Activated T-helper 1 cell treated with anti-CD3 and anti-CD28 coated beads, Interleukin-12 subunit alpha, Interleukin-12 subunit beta, Interleukin-2, Interleukin-4 antibody, amounts not matched to agents 30 ng/mL and 10 ng/mL and 1 ng/mL, durations not matched to agents 14 hours and 24 hours and 36 hours (primary cell): ENCODE results near the gene KCNQ1. TPM values are rescaled to one million over a fixed set of nuclear protein-coding genes. Genes with fewer than 3 reads are reported as not detected.
A peak's percentile ranks its signal among the peaks of the same experiment; 100 is the strongest.

Source experiments
- DNase-seq: peaks from one replicate; pipeline ENCODE4 v3.0.0; 2021; ENCODE audit warnings: low spot score
- H3K27ac Mint-ChIP-seq: one replicate; pipeline ENCODE4 v1.8.0; 2021; ENCODE audit warnings: mild to moderate bottlenecking, mixed read lengths
- H3K27me3 Mint-ChIP-seq: one replicate; pipeline ENCODE4 v1.8.0; 2022; ENCODE audit warnings: mild to moderate bottlenecking, moderate library complexity, mixed read lengths; ENCODE audit not compliant: insufficient read depth
- H3K36me3 Mint-ChIP-seq: one replicate; pipeline ENCODE4 v1.8.0; 2021; ENCODE audit warnings: low read depth, mixed read lengths
- H3K4me1 Mint-ChIP-seq: one replicate; pipeline ENCODE4 v1.8.0; 2021; ENCODE audit warnings: low read depth, mixed read lengths
- H3K4me3 Mint-ChIP-seq: one replicate; pipeline ENCODE4 v1.8.0; 2021; ENCODE audit warnings: mild to moderate bottlenecking, moderate library complexity, mixed read lengths
- H3K9me3 Mint-ChIP-seq: one replicate; pipeline ENCODE4 v1.8.0; 2021; ENCODE audit warnings: mixed read lengths
- intact Hi-C: fragments of 100-400 bp; cut with micrococcal nuclease; formaldehyde crosslinking; loops from one replicate; pipeline ENCODE4 v1.15.1; 2024
- total RNA-seq: library from RNA; stranded (reverse); gene quantifications from 2 replicates; pipeline ENCODE4 v1.2.3, GENCODE V29; 2022

Gene KCNQ1
- total RNA-seq, 1 donor from 2014 or later = 6.4 TPM

DNA sequence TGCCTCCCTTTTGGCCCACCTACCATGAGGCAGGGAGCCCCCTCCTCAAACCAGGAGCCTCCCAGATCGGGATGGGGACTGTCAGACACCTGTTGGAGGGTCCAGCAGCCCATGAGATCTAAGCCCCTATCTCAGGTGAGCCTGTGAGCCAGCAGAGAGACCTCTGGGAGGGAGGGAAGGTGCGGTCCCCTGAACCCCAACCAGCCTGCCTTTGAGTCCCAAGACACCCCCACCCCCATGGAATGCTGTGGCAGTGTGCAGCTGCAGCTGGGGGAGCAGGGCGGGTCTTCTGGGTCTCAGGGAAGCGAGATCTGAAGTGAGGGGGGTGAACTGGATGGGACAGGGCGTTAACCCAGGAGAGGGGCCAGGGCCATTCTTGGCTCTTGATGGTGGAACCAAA, 442.1 kb downstream of the KCNQ1 start:
- Mint-ChIP-seq H3K36me3 (no peaks in the 10 kb centered on the region), H3K27me3 (peaks cover 16% of the 10 kb centered on the region), H3K27ac (no peak overlapping the region), H3K4me3 (peak overlapping the region; percentile 9), H3K4me1 (peaks cover 7% of the 10 kb centered on the region), H3K9me3 (no peaks in the 10 kb centered on the region)
- DNase-seq = no peak
- intact Hi-C loops = loop anchor here (5.0 kb wide), 2 partner anchors 100 to 205 kb away; no protein-coding TSS in a partner anchor

DNA sequence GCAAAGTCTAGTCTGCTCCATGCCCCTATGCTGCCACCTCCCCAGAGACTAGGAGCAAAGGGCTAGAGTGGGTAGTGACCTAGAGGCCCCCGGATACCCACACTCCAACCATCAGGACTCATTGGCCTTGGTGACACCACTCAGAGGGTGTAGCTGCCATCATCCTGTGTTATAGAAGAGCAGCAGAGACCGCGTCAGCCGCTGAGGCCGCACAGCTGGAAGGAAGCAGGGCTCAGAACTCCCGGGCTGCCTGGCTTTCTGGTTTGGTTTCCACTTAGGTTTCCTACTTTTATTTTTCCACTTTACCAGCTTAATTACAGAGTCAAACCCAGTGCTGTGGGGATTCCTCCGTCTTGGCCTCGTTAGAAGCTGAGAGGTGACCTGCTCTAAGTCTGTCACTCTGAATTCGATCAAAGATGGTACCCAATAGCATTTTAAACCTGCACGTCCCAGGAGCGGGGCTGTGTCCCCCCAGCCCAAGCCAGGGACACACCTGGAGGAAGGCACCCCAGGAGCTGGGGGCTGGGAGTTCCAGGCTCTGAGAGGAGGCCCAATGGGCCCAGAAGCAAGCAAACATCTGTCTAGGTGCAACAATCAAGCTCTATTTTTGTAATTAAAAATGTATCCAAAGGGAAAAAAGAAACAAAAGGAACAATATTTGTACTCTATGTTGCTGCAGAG, 442.8 kb downstream of the KCNQ1 start:
- H3K4me1 Mint-ChIP-seq = peaks cover 9% of the 10 kb centered on the region
- no peaks in the 10 kb centered on the region for H3K36me3 Mint-ChIP-seq
- H3K4me3 Mint-ChIP-seq = peak overlapping the region; percentile 7
- H3K27me3 Mint-ChIP-seq = peaks cover 14% of the 10 kb centered on the region
- intact Hi-C loops = loop anchor here (1.0 to 5.0 kb wide), 4 partner anchors 100 to 459 kb away; no protein-coding TSS in a partner anchor
- DNase-seq = no peak
- no peak overlapping the region for H3K27ac Mint-ChIP-seq
- no peaks in the 10 kb centered on the region for H3K9me3 Mint-ChIP-seq

DNA sequence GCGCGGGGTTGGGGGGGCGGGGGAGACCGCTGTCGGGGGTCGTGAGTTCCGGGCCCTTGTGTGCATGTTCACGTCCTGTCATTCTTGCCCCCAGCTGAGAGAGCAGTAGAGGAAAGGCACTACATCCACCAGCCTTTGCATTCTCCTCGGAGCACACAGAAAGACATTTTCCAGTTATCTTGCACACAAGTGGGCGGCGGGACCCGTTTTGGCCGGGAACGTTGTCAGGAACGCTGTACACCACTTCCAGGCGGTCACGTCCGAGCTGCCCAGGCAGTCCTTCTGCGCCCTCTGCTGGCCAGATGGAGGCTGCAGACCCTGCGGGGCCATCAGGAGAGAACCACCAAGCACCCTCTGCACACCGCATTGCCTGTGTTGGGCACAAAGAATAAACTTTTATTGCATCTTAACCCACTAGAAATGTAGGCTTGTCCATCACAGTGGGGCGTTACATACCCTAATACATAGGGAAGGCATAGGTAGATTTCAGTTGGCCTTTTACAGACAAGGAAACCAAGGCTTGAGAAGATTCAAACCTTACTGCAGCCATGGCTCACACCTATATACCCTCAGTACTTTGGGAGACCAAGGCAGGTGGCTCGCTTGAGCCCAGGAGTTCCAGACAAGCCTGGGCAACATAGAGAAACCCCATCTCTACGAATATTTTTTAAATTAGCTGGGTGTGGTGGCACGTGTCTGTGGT, 443.6 kb downstream of the KCNQ1 start:
- H3K27me3 Mint-ChIP-seq = peaks cover 6% of the 10 kb centered on the region
- no peak overlapping the region for H3K4me3 Mint-ChIP-seq
- DNase-seq = peak; percentile 76
- H3K4me1 Mint-ChIP-seq = peaks cover 9% of the 10 kb centered on the region
- H3K27ac Mint-ChIP-seq = no peak overlapping the region
- no peaks in the 10 kb centered on the region for H3K9me3 Mint-ChIP-seq
- H3K36me3 Mint-ChIP-seq = no peaks in the 10 kb centered on the region
- intact Hi-C loops = loop anchor here (1.0 to 5.0 kb wide), 4 partner anchors 99 to 460 kb away; no protein-coding TSS in a partner anchor

DNA sequence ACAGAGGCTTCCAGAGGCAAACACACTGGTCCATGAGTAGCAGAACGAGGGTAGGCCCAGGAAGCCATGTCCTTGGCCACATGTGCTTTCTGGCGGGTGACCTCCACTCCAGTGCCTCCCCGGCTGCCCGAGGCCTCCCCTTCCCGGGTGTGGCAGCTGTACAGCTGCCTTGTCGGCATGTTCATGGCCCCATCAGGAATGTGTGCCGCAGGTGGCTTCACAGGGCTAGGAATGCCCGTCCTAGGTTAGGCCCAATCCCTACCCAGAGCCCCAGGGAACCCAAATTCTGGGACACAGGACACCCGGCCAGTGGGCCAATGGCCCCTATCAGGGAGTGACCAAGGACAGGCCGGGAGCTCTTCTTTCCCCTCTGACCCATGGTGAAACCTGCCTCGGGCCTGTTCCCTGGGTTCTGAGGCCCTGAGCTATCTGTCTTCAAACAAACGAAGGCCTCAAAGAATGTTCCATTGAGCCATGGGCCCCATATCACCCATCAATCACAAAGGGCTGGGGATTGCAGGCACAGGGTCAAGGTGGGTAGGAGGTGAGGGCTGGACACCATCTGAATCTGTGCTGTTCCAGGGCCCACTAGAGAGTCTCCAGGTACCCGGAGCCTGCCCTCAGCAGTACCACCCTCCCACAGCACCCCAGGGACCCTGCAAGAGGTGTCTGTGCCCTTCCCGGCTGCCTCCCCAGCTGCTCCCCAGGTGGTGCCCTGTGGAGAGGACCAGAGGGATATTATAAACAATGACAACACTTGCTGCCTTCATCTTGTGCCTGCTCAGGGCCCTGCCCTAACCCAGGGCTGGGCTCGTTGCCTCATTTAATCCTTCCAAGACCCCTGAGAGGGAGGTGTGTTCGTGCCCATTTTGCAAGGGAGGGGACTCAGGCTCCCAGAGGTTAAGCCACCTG, 444.8 kb downstream of the KCNQ1 start:
- Mint-ChIP-seq H3K4me1 (peaks cover 9% of the 10 kb centered on the region), H3K27me3 (peaks cover 4% of the 10 kb centered on the region), H3K9me3 (no peaks in the 10 kb centered on the region), H3K4me3 (no peak overlapping the region), H3K36me3 (no peaks in the 10 kb centered on the region), H3K27ac (no peak overlapping the region)
- no peak for DNase-seq
- intact Hi-C loops = loop anchor here (5.0 kb wide), 2 partner anchors 98 to 203 kb away; no protein-coding TSS in a partner anchor

DNA sequence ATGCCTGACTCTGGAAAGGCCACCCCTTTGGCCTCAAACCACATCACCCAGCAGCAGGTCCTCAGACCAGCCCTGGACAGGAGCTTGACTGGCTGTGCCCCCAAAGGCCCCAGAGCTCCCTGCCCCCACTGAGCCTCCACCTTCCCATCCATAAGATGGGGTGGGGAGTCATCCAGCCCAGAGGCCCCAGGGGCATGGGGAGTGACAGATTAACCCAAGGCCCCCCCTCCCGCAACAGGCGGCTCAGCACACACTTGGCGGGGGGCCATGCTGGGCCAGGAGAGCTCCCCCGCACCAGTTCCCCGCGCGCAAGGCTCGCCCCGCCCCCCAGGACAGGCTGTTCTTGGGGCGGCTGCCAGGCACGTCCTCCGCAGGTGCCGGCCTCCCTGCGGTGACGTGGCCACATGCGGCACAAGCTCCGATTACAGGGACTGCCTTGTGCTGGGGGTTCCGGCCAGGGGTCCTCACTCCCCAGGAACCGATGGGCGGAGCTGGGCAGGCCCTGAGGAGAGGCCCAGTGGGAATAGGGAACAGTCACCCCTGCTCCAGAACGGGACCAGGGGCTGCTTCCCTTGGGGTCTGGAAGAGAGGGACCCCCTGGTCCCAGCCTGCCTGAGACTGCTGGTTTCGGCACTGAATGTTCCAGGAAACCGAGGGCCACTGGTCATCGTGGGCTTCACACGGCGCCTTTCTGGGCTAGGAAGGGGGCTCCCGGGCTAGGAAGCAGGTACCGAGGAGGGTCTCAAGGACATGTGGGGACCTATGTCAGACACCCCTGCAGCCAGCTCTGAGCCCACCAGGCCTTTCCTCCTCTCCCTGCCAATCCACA, 445.9 kb downstream of the KCNQ1 start:
- H3K9me3 Mint-ChIP-seq = no peaks in the 10 kb centered on the region
- H3K27ac Mint-ChIP-seq = no peak overlapping the region

DNA sequence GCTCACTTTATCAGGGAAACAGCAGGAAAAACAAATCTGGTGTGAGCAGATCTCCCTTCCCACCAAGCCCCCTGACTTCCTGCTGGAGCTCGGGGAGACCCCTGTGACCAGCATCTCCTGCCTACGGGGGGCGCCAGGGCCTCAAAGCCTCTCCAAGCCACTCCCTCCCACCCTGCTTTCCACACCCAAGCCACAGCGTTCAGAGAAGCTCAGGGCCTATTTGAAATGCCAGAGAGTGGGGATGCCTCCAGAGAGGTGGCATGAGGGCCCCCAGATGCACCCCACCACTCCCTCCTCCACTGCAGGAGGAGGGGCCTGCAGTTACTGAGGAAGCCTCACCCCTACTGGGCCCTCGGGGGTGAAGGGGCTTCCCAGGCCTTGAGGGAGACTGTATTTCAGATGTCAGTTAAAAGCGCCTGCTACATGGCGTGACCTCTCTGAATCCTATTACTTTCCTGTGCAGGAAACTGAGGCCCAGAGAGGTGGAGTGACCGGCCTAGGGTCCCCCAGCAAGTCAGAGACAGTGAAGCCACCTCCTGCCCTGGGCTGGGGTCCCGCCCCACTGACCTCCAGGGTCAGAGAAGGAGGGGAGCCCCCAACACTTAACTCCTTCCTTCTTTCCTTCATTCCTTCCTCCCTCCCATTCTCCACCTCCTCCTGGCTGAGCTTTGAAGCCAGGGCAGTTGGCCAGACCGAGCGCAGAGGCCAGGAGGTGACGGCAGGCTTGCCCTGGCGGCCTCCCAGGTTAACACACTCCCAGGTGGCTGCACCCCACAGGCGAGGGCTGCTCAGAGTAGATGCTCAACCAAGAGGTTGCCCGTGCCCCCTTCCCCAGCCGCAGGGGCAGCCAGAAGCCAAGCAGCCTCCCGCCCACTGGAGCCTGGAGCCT, 446.8 kb downstream of the KCNQ1 start:
- Mint-ChIP-seq H3K27ac (peak overlapping the region; percentile 76), H3K9me3 (no peaks in the 10 kb centered on the region), H3K27me3 (peaks cover 4% of the 10 kb centered on the region), H3K36me3 (no peaks in the 10 kb centered on the region), H3K4me3 (peak overlapping the region; percentile 71), H3K4me1 (peaks cover 9% of the 10 kb centered on the region)
- no peak for DNase-seq
- intact Hi-C loops = loop anchor here (1.0 kb wide), 3 partner anchors 11 to 359 kb away; a partner anchor contains a TSS

More for the DNA sequence above, 445.9 kb downstream of the KCNQ1 start:
- no peak overlapping the region for H3K4me3 Mint-ChIP-seq
- H3K27me3 Mint-ChIP-seq = peaks cover 4% of the 10 kb centered on the region
- no peaks in the 10 kb centered on the region for H3K36me3 Mint-ChIP-seq
- DNase-seq = no peak
- intact Hi-C loops = no loop called here
- peaks cover 9% of the 10 kb centered on the region for H3K4me1 Mint-ChIP-seq

DNA sequence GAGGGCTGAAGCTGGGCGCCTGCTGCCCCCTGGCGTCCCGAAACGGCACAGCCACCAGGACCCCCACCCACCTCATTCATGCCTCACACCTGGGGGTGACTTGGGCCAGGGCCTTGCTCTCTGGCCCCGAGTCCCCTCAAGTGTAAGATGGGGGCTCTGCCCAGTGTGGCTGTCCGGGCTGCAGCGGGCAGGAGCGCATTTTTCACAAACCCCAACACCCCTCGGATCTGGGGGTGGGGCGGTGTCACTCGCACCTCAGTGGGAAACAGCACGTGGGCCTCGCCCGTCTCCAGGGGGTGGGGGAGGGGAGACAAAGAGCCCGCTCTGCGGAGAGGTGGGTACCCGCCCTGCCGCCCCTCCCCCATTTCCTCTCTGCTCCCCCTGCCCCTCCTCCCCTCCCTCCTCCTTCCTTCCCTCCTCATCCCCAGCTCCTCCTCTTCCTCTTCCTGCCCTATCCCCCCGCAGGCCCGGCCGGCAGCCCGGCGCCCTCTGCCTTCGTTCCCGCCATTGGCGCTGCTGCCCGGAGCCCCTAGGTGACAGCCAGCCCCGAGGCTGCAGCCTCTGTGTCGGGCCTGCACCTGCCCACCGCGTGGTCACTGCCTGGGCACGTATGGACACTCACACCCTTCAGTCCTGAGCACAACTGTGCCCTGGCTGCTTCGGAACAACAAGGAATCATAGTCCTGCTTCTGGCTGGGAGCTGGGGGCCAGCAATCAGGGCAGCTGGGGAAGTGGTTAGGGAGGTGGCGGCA, 447.6 kb downstream of the KCNQ1 start:
- Mint-ChIP-seq H3K4me3 (peak overlapping the region; percentile 83), H3K36me3 (no peaks in the 10 kb centered on the region), H3K27ac (peak overlapping the region; percentile 83), H3K4me1 (peaks cover 9% of the 10 kb centered on the region), H3K9me3 (no peaks in the 10 kb centered on the region), H3K27me3 (peaks cover under 1% of the 10 kb centered on the region)
- peak; percentile 54 for DNase-seq
- intact Hi-C loops = loop anchor here (1.0 kb wide), 3 partner anchors 10 to 360 kb away; a partner anchor contains a TSS

DNA sequence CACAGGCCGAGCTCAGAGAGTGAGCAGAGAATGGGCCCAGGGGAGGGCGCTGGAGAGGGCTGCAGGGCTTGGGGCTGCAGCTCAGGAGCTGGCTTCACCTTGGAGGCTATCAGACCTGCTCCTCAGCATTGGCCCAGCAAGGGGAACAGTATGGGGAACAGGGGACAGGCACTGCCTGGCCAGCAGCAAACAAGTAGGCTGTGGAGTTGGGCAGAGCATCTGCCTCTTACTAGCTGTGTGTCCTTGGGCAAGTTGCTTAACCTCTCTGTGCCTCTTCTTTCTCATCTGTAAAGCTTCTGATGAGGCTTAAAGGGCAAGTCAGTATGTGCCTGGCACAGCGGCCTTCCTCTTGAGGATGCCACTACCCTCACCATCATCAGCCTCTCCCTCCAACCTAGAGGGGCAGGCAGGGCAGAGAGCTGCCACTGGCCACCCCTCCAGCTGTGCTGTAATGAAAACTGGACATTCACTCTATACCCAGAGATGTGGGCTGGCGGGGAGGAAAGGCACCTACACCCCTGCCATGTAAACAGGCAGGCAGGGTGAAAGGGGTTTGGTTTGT, 448.2 kb downstream of the KCNQ1 start:
- intact Hi-C loops = loop anchor here (1.0 kb wide), 3 partner anchors 9 to 361 kb away; a partner anchor contains a TSS
- no peaks in the 10 kb centered on the region for H3K36me3 Mint-ChIP-seq
- H3K4me1 Mint-ChIP-seq = peaks cover 14% of the 10 kb centered on the region
- H3K27me3 Mint-ChIP-seq = no peaks in the 10 kb centered on the region
- no peaks in the 10 kb centered on the region for H3K9me3 Mint-ChIP-seq
- DNase-seq = no peak
- peak overlapping the region; percentile 83 for H3K4me3 Mint-ChIP-seq
- H3K27ac Mint-ChIP-seq = peak overlapping the region; percentile 83

DNA sequence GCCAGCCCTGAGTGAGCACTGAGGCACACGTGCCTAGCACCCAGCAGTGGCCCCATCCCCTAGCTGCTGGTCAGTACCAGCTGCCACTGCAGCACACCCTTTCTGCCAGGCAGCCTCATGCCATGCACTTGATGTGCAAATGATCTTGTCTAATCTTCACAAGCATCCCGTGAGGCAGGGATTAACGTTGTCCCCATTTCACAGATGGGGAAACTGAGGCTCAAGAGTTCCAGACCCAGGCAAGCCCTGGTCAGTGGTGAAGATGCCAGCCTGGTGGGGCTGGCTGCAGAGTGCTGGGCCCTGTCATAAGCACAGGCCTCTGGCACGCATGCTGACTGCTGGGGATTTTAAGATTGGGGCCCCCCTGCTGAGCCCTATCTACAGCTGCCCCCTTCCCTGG, 449.1 kb downstream of the KCNQ1 start:
- Mint-ChIP-seq H3K27ac (no peak overlapping the region), H3K4me3 (peak overlapping the region; percentile 42), H3K4me1 (peaks cover 23% of the 10 kb centered on the region)

DNA sequence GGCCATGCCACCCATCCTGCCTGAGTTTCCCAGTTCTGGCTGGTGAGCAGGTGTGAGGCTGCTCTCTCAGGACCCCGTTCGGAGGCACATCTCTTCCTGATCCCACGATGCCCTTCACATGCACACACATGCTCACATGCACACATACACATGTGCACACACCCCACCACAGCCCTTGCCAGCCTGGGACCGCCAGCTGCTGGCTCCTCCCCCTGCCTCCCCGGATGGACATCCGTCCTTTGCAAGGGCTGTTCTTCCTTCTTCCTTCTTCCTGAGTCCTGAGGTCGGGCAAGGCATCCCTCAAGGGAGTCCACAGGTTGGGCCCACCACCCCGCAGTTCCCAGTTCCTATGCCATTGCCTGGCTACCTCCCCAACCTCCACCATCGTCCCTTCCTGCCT, 451.2 kb downstream of the KCNQ1 start:
- Mint-ChIP-seq H3K4me3 (no peak overlapping the region), H3K4me1 (peaks cover 41% of the 10 kb centered on the region)
- intact Hi-C loops = no loop called here

More for the DNA sequence above, 449.1 kb downstream of the KCNQ1 start:
- DNase-seq = no peak
- no peaks in the 10 kb centered on the region for H3K36me3 Mint-ChIP-seq
- no peaks in the 10 kb centered on the region for H3K27me3 Mint-ChIP-seq
- intact Hi-C loops = no loop called here
- no peaks in the 10 kb centered on the region for H3K9me3 Mint-ChIP-seq

More for the DNA sequence above, 451.2 kb downstream of the KCNQ1 start:
- Mint-ChIP-seq H3K27ac (no peak overlapping the region), H3K36me3 (no peaks in the 10 kb centered on the region), H3K9me3 (no peaks in the 10 kb centered on the region), H3K27me3 (no peaks in the 10 kb centered on the region)
- DNase-seq = no peak
